Smooth muscle cell (in vitro differentiated cells): Measurements from ENCODE around the gene USP22. TPM values are rescaled to one million over a fixed set of nuclear protein-coding genes. Genes with fewer than 3 reads are reported as not detected.
"Not testable (repeated sequence)": the region's sequence is repeated elsewhere in the genome, so short reads cannot be mapped to it uniquely, and the experiment has no call there.

Source experiments
- DNase-seq: peaks from one replicate; lab custom pipeline; 2025; ENCODE audit not compliant: unreplicated experiment; lab: John Stamatoyannopoulos, UW
- H2AFZ ChIP-seq: fragments of 200-600 bp; sonication (generic); 2 replicates; pipeline ENCODE4 v1.6.0; 2016; ENCODE audit warnings: antibody characterized with exemption, low read depth, mild to moderate bottlenecking
- H3F3A ChIP-seq: fragments of 200-600 bp; sonication (generic); 2 replicates; pipeline ENCODE4 v1.6.0; 2017; ENCODE audit warnings: antibody characterized with exemption, low read depth
- H3K27ac ChIP-seq: fragments of 200-600 bp; sonication (generic); 2 replicates; pipeline ENCODE4 v1.5.1; 2016; ENCODE audit warnings: low read depth, mild to moderate bottlenecking
- H3K27me3 ChIP-seq: fragments of 200-600 bp; sonication (generic); 2 replicates; pipeline ENCODE4 v1.6.1; 2016; ENCODE audit warnings: low read depth, mild to moderate bottlenecking
- H3K36me3 ChIP-seq: fragments of 200-600 bp; sonication (generic); 2 replicates; pipeline ENCODE4 v1.5.1; 2016; ENCODE audit warnings: low read depth
- H3K4me1 ChIP-seq: fragments of 200-600 bp; sonication (generic); 2 replicates; pipeline ENCODE4 v1.5.1; 2016; ENCODE audit warnings: low read depth
- H3K4me2 ChIP-seq: fragments of 200-600 bp; sonication (generic); 2 replicates; pipeline ENCODE4 v1.6.0; 2016; ENCODE audit warnings: mild to moderate bottlenecking
- H3K4me3 ChIP-seq: fragments of 200-600 bp; sonication (generic); 2 replicates; pipeline ENCODE4 v1.5.1; 2016; ENCODE audit warnings: mild to moderate bottlenecking
- H3K79me2 ChIP-seq: fragments of 200-600 bp; sonication (generic); 2 replicates; pipeline ENCODE4 v1.6.0; 2016; ENCODE audit warnings: low read depth, mild to moderate bottlenecking
- H3K9ac ChIP-seq: fragments of 200-600 bp; sonication (generic); 2 replicates; pipeline ENCODE4 v1.6.0; 2016; ENCODE audit warnings: low read depth
- H3K9me3 ChIP-seq: fragments of 200-600 bp; sonication (generic); replicated peaks from 2 replicates; pipeline ENCODE4 v1.5.1; 2016; ENCODE audit warnings: low read depth
- H4K20me1 ChIP-seq: fragments of 200-600 bp; sonication (generic); 2 replicates; pipeline ENCODE4 v1.6.0; 2016; ENCODE audit warnings: low read depth
- CTCF ChIP-seq: fragments of 200-600 bp; sonication (generic); IDR thresholded peaks from 2 replicates; pipeline ENCODE4 v1.5.1; 2017; ENCODE audit warnings: borderline replicate concordance, mild to moderate bottlenecking, antibody characterized with exemption; ENCODE audit not compliant: insufficient read depth, poor library complexity, severe bottlenecking
- WGBS: methylation state at CpG from one replicate; pipeline ENCODE4 v1.1.7; 2016; ENCODE audit warnings: low lambda C conversion rate; 5-methylcytosine and 5-hydroxymethylcytosine counted together
- polyA plus RNA-seq: library from polyadenylated mRNA; unstranded; fragments of >200 nt; fragmentation: Nextera tagmentation; extraction: Ambion mirVana; gene quantifications from 2 replicates; pipeline ENCODE4 v1.2.1, GENCODE V29; 2016
- total RNA-seq: library from RNA; depleted of rRNA; stranded (reverse); fragments of >200 nt; gene quantifications from 2 replicates; pipeline ENCODE4 v1.2.3, GENCODE V29; 2014

USP22 gene
- total and polyA plus RNA-seq, 2 experiments from 2014 or later = 79.3 to 151 TPM

DNA sequence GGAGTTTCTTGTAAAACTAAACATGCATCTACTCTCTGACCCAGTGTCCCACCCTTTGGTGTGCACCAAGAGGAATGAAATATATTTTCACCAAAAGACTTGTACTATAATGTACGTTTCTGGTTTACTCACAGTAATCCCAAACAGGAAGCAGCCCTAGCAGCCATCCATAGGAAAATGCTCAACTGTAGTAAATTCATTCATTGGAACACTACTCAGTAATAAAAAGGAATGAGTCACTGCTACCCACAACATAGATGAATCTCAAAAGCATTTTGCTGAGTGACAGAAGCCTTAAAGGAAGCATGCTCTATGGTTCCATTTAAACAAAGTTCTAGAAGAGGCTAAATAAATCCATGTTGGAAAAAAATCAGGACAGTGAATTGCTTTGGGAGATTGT lies 46.3 kb upstream of the USP22 start:
- H3K27ac ChIP-seq = peak overlapping the region; percentile 11
- H4K20me1 ChIP-seq = no peaks in the 10 kb centered on the region
- H3K36me3 ChIP-seq = no peaks in the 10 kb centered on the region
- 9% methylated on average over 1 of the region's 1 CpG for WGBS
- TF ChIP-seq CTCF = no peak
- H3K27me3 ChIP-seq = no peaks in the 10 kb centered on the region
- peak overlapping the region; percentile 5 for H3K4me2 ChIP-seq
- H3F3A ChIP-seq = peaks cover 6% of the 10 kb centered on the region
- no peak overlapping the region for H3K9ac ChIP-seq
- no peak for DNase-seq
- no peaks in the 10 kb centered on the region for H3K4me1 ChIP-seq
- H3K9me3 ChIP-seq = no peaks in the 10 kb centered on the region
- no peak overlapping the region for H2AFZ ChIP-seq
- H3K79me2 ChIP-seq = no peaks in the 10 kb centered on the region
- H3K4me3 ChIP-seq = no peak overlapping the region

GRCh38 chr17:21085707-21086106 lies 42.9 kb upstream of the USP22 start:
- Histone ChIP-seq H2AFZ (no peak overlapping the region), H3K79me2 (no peaks in the 10 kb centered on the region), H3F3A (peaks cover 6% of the 10 kb centered on the region), H3K27ac (no peak overlapping the region), H3K36me3 (no peaks in the 10 kb centered on the region), H3K4me1 (no peaks in the 10 kb centered on the region), H3K4me3 (no peak overlapping the region), H3K9ac (no peak overlapping the region), H3K27me3 (no peaks in the 10 kb centered on the region), H3K4me2 (no peak overlapping the region), H4K20me1 (no peaks in the 10 kb centered on the region), H3K9me3 (no peaks in the 10 kb centered on the region)
- TF ChIP-seq CTCF = no peak
- WGBS = 94% methylated on average over 32 of the region's 32 CpGs
- DNase-seq = no peak

- not testable (repeated sequence) for H3K27ac ChIP-seq, H3K4me3 ChIP-seq, H3K4me1 ChIP-seq, H3K36me3 ChIP-seq, H3K9me3 ChIP-seq, DNase-seq, H2AFZ ChIP-seq, H3K27me3 ChIP-seq, H4K20me1 ChIP-seq, H3K79me2 ChIP-seq, H3K9ac ChIP-seq, H3K4me2 ChIP-seq, H3F3A ChIP-seq
- WGBS = 88% methylated on average over 1 of the region's 1 CpG
Observed at GRCh38 chr17:21085280-21085679, 42.5 kb upstream of the USP22 start.

GRCh38 chr17:21082001-21082436 lies 39.2 kb upstream of the USP22 start:
- no peak overlapping the region for H3K9ac ChIP-seq
- H2AFZ ChIP-seq = no peak overlapping the region
- no peaks in the 10 kb centered on the region for H3K36me3 ChIP-seq
- H3F3A ChIP-seq = no peaks in the 10 kb centered on the region
- DNase-seq = no peak
- no peaks in the 10 kb centered on the region for H3K79me2 ChIP-seq
- no peak overlapping the region for H3K27ac ChIP-seq
- no peaks in the 10 kb centered on the region for H4K20me1 ChIP-seq
- H3K4me2 ChIP-seq = no peak overlapping the region
- H3K4me1 ChIP-seq = no peaks in the 10 kb centered on the region
- H3K9me3 ChIP-seq = no peaks in the 10 kb centered on the region
- WGBS = 85% methylated on average over 5 of the region's 5 CpGs
- H3K27me3 ChIP-seq = no peaks in the 10 kb centered on the region
- no peak overlapping the region for H3K4me3 ChIP-seq
- no peak for TF ChIP-seq CTCF
